ENCODE results near the gene TMTC4.

GRCh38 chr13:100648354-100648753, 26.2 kb downstream of the TMTC4 start:
- TF ChIP-seq CTCF (conservative IDR thresholded peaks at IDR 0.05; ENCODE audit: low read depth, low read length) (no peak), FOS (IDR thresholded peaks at IDR 0.05; ENCODE audit: low read depth, low read length) (no peak), CHD1 (IDR thresholded peaks at IDR 0.05; ENCODE audit: low read depth, low read length) (no peak), MXI1 (IDR thresholded peaks at IDR 0.05; ENCODE audit: borderline replicate concordance, low read depth, low read length) (no peak), POLR2A (IDR thresholded peaks at IDR 0.05; ENCODE audit: low read depth, low read length) (no peak), RAD21 (IDR thresholded peaks at IDR 0.05; ENCODE audit: low read length) (no peak), MAZ (IDR thresholded peaks at IDR 0.05; ENCODE audit: borderline replicate concordance, low read depth, low read length) (no peak), RCOR1 (IDR thresholded peaks at IDR 0.05; ENCODE audit: insufficient replicate concordance, low read length) (no peak), RFX5 (IDR thresholded peaks at IDR 0.05; ENCODE audit: low read depth, low read length) (no peak)

All from IMR-90 (cell line).